GM19035 (cell line): ENCODE results near the gene ADAMTS16.

ENCODE experiments used
- ATAC-seq: cut with Tn5 transposase; IDR thresholded peaks from one replicate; pipeline ENCODE4 v1.9.1; 2021; ENCODE audit not compliant: unreplicated experiment

The ADAMTS16 gene

DNA sequence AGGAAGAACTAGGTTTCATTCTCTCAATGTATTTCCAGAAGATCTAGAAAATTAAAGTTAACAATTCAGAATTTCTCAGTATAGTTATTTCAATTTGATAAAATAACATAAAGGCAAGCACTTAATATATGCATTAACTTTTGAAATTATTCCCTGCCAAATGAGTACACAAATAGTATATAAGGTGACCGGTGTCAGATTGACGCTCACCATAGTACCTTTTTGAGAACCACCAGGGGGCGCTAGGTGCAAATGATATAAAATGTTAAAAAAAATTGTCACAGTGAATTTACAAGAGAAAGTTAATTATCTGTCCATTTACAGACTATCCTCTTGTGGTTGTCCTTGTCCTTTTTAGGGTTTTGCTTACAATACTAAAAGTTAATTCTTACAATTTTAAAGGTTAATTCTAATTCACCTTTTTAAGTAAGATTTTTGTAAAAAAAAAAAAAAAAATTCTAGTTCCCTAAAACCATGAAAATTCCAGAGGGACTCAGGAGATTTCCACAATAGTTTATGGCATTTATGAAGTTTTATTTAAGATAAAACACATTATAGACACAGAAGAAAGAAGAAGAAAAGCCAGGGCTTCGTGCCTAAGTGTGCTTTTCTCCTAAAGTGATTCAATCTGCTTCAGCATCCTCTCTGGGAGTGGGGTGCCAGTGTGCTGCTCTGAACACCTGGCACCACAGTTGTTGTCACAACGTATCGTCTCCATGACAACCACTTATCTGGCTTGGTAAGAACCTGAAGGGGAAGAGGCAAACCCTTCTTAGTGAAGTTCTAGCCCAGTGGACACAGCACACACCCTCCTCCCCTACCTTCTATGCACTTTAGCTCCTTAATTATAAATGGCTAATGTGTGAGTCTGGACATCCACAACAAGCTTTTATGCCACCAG, 1.7 kb downstream of the ADAMTS16 start:
- ATAC-seq: no peak

DNA sequence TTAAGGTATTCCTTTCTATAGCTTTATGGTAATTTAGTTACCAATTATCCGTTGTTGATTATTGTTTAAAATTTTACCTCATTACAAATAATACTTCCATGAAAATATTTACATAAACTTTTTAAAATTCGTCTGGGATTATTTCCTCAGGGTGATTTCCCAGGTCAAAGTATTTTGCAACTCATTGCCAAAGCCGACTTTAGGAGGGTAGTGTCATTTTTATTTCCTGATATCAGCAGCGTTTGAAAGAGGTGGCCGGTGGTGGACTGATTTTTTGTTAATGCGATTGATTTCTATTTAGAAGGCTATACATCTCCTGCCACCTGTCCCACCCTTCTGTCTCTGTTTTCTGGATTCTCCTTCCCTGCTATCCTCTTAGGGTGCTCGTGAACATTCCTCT, 4.3 kb downstream of the ADAMTS16 start:
- no peak for ATAC-seq

DNA sequence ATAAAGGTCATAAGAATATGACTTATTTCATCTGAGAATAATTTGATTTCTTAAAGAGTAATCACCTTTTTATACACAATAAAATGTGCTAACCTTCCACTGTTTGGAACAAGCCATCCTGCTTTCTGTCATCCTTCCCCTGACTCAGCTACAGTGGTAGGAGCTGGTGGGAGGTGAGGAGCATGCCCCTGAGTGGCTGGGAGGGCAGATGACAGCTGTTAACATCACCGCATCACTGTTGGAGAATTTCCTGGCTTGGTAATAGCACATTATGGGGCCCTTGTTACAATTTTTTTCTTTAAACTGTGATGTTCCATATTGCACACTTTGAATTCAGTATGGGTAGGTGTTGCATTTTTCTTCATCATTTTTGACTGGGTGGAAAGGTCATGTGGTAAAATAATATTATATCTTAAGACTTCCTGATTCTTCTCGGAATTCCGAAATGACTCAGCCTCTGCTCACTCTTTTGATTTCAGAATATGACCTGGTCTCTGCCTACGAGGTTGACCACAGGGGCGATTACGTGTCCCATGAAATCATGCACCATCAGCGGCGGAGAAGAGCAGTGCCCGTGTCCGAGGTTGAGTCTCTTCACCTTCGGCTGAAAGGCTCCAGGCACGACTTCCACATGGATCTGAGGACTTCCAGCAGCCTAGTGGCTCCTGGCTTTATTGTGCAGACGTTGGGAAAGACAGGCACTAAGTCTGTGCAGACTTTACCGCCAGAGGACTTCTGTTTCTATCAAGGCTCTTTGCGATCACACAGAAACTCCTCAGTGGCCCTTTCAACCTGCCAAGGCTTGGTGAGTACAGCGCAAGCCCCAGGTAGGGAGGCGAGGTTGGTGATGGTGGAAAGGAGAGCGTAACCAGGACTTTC, 5.8 kb downstream of the ADAMTS16 start:
- ATAC-seq: no peak

DNA sequence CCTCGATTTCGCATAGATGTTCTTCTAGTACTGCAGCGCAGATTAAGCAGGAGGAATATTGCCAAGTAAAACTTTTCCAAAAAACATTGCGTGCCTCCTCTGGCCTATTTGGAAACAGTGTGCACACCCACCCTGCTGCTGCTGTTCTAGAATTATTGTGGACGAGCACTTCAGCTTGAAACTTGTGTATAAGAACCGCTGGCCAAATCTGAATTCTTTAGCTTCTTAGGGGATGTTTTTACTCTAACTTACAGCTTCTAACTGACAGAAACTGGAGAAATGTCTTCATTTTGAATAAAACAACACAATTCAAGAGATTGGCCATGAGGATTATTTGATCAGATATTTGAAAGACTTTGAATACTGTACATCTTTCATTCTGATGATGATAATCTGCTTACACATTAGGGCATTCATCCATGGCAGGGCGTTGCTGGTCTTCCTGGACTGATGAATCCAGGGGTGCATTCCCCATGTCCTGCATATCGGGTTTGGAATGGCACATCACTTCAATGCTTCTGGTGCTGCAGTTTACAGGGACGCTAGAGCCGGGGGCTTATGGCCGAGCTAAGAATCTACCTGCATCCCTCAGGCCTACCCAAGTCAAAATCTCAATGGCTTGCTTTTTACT, 6.5 kb downstream of the ADAMTS16 start:
- ATAC-seq: no peak

DNA sequence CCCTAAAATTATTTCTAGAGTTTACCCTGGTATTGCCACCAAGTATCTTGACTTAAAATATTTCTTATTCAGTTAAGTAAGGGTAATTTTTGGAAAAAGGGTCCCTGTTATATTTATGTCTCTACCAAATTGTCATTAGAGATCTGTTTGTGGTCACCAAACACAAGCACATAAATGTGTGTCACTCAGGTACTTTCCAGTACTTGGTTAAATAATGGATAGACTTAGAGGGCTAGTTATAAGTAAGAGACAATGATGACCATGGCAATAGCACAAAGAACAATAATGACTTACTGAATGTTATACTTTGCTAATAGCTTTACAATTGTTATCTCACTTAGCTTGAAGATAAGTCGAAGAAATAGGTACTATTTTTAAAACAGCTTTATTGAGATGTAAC, 9.0 kb downstream of the ADAMTS16 start:
- no peak for ATAC-seq

DNA sequence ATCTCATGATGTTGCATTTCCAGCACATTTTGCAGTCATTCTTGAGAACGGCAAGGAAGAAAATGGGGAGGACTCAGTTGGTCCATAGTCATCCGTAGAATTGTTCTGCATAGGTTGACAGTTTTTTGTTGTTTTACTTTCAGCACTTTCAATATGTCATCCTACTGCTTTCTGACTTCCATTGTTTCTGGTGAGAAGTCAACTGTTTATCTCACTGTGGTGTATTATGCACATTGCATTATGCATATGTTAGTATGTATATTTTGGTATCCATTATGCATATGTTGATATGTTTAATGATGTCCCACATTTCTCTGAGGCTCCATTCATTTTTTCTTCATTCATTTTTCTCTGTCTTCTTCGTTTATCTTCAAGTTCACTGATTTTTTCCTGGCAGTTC, 10.5 kb downstream of the ADAMTS16 start:
- no peak for ATAC-seq

DNA sequence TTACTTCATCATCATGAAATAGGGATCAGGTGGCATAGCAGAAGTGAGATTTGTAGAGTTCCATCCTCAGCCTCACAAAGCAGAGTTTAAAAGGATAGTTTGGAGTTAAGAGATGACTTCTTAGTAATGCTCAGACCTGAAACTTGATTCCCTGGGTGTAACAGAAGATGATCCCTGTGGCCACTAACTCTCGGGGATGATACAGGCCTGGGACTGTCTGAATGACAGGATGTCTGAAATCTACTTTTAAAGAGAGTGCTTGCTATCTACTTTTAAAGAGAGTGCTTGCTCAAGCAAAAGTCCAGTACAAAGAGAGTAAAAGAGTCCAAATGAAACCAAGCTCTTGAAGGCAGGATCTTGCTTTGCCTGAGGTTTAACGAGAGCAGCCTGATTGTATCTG, 14.6 kb downstream of the ADAMTS16 start:
- no peak for ATAC-seq

DNA sequence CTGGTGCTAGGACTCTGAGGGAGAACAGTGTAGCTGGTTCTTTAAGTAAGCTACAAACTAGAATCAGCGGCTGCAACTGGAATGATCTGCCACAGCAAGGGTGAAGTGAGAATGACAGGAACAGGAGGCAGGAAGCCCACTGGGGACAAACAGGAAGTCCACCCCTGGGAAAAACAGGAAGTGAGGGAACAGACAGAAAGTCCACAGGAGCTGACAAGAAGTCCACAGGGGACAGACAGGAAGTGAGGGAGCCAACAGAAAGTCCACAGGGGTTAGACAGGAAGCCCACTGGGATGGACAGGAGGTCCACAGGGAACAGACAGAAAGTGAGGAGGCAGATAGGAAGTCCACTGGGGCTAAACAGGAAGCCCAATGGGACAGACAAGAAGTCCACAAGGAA, 15.5 kb downstream of the ADAMTS16 start:
- no peak for ATAC-seq

DNA sequence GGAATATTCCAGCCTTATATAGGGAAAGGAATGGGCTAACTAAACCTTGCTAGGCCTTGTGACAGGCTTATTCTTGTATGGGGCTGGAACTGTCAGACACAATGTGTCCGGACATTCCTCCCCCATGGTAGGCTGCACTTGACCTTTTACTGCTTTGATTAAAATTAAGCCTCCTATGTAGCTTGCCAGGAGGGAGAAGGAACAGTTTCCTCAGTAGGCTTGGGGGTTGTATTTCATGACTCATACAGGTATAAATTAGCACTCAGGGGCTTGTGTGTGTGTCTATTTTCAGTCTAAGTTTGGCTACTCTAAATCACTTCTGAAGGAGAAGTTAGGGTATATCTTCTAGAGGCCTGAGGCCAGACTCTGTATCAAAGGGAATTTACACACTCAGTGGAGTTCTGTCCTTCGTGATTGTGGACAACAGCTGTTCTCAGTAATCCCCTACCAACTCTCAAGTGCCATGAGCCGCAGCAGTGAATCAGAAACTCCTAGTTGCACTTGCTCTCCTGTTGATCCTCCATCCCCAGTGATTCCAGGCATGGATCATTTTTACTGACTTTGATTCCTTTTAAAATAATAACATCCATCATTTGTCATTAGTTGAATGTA, 16.4 kb downstream of the ADAMTS16 start:
- ATAC-seq: no peak

DNA sequence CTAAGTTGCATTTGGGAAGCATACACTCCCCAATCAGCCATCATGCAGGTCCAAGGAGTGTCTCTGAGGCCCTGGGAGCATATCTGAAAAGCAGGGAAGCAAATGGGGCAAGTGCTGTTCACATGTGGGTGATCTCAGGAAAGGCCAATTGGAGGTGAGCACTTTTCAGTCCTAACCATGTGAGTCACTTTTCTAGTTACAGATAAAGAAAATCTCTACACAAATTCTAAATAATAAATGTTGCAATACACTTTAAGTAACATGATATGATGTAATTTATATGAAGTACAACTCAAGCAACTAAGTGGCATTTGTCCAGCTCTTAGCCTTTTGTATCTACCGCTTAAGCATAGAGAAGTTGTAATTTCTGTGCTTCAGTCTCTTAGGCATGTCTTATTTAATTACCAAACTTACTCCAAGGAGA, 18.4 kb downstream of the ADAMTS16 start:
- ATAC-seq: no peak

DNA sequence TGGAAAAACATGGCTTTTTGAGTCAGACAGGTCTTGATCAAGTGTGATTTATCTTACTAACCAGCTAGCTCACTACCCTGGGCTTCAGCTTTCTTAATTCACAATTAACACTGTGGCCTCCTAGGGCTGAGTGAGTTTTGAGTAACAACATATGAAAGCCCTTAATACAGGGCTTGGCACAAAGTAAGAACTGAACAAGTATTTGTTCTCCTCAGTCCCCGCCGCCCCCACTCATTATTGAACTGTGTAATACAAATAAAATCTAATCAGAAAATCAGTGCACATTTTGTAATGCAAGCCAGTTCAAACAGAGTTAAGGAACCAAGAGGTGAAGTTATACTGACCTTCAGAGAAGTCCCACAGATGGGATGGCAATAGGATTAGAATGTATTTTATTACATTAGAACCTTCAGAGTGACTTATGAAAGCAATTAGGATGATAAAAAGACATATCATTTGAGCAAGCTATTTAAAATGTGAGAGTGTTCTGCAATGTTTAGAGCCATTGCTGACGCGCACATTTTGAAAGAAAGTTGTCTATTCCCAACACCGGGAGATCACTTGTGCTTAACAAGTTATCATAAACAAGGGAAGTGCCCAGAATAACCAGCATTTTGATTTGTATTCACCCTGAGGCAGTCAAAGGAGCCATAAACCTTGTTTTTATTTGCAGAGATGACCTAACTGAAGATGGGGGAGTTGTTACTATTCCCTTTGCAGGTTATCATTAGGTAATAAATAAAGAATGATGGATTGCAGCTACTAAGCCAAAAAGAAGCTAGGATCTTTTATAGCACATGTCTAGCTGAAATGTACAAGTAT, 19.4 kb downstream of the ADAMTS16 start:
- ATAC-seq: no peak

DNA sequence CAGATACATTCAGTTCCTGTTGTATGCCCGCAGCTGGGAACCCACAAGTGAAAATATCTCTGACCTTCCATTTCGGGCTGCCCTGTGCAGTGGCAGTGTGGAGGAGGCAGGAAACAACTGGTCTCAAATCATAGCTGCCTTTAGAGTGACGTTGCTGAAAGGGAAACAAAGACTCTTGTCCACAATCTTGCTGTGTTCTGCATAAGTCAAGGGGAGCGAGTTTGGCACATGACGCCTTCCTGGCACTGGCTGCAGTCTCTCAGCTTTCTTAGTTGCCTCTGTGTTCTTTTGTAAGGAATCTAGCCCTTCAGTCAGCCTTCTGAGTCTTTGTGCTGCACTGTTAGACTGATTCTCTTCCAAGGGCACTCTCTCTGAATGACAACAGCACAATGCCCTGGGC, 24.0 kb downstream of the ADAMTS16 start:
- no peak for ATAC-seq

DNA sequence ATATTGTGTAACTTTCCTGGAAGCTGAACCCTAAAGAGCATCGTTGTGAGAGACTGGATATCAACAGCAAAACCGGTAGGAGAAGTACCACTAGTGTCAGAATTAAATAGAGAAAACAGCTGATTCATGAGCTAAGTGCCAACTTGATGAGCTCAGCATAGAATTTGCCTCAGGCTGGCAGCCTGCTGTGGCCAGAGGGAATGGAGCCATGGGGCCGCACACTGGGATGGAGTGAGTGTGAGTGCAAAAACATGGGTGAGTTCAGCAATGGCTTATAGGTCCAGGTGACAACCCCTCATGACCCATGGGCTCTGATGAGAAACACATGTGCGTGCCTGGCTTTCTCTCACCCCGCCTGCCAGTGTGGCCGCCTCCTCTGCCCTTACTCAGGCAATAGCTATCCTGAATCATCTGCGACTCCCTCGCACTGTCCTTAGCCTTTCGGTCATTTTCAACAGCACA, 25.4 kb downstream of the ADAMTS16 start:
- no peak for ATAC-seq

DNA sequence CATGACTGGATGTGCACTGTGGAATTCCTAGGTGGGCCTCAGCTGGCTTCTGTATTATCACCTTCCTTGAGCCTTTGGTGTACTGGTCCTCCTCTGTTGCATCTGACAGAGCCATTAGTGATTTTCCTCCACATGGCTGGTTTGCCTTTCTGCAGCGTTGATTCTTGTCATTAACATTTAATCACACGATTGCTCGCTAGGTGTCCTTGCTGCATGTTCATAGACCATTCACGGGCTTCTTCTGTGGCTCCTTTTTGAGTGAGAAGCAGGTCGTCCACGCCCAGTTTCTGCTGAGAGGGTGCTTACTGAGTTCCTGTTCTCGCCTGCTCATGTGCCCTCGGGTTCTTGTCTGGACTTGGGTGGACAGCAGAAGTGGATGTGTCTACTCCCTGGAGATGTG, 29.3 kb downstream of the ADAMTS16 start:
- ATAC-seq: no peak

DNA sequence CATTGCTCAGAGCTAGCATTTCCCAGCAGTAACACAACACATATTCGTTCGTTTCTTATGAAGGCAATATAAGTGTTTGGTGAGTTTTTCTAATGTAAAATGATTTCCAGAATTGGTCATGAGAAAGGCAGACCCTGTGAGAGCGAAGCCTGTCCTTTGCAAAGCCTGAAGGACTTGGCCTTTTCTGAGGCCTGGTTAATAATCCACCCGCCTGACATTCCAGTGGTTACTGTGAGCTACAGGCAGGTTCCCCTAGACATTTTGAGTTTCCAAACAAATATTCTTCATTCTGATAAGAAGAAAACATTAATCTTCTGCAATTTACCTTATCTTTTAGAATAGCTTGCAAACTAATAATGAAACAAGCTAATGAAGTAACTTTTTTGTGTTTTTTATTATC, 38.0 kb downstream of the ADAMTS16 start:
- ATAC-seq: no peak

DNA sequence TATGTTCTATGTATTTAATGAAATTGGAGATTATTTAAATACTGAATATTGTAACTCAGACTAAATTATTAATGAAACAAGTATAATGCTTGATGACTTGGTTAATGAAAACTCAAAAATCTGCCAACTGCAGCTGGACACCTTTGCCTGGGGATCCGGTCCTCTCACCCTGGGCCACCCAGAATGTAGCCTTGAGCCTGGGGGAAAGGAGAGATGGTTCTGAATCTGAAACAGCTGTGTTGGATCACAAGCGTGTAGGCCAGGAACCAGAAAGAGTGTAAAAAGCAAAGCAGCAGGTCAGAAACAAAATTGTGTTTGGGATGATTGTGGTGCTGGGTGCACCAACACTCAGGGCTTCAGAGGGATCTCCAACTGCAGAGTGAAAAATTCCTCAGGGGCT, 38.5 kb downstream of the ADAMTS16 start:
- no peak for ATAC-seq

DNA sequence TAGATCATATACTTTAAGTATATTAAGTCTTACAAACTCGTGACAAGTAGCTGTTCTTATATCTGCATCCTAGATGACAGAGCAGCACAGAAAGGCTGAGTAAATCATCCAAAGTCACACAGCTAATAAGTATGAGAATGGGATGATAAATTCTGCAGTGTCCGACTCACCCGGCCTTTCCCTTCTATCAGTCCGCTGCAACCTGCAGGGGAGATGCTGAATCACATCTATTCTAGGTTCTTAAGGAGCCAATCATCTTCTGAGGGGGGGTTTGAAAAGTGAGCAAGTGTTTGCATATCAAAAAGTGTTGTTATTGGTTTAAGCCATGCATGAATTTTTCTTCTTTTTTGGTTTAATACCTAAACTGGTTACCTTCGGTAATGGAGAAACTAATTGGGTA, 38.9 kb downstream of the ADAMTS16 start:
- ATAC-seq: no peak

DNA sequence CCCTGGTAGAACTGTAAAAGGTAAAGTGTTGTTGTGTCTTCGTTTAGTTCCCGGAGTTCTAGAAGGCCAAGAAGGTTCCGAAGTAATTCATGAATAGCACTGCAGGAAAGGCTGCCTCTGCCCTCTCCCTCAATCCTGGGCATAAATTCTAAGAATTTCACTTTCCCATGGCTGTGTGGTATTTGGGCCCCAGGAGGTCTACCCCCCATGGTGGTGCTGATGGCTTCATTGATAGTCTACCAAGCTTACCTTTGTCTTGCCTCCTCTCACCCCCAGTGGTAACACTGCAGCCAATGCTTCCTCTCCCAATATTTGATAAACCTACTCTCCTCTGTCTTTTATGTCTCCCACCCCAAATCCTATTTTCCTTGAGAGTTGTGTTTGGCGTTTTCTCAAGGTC, 39.5 kb downstream of the ADAMTS16 start:
- no peak for ATAC-seq

DNA sequence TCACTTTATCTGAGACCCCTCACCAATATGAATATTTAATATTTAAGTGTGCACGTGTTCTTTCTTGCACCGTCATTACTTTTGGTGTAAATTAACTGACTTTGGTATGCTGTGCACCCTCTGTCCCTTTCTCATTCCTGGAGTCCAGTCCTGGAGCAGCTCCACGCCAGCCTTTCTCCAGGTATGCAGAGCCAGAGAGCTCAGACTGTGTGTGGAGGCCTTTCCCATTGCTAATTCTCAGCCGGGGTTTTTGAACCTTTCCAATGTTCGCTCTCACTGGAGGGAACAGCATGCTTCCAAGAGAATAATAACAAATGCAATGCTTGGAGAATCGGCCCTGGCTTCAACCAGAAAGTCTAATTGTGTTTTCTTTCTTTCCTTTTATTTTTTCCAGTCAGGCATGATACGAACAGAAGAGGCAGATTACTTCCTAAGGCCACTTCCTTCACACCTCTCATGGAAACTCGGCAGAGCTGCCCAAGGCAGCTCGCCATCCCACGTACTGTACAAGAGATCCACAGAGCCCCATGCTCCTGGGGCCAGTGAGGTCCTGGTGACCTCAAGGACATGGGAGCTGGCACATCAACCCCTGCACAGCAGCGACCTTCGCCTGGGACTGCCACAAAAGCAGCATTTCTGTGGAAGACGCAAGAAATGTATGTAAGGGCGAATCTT, 41.7 kb downstream of the ADAMTS16 start:
- no peak for ATAC-seq
